ENCODE measurements around the gene CUX1.

GRCh38 chr7:101804967-101805366, 12.5 kb upstream of the CUX1 start:
- TF ChIP-seq, protein P1, sequence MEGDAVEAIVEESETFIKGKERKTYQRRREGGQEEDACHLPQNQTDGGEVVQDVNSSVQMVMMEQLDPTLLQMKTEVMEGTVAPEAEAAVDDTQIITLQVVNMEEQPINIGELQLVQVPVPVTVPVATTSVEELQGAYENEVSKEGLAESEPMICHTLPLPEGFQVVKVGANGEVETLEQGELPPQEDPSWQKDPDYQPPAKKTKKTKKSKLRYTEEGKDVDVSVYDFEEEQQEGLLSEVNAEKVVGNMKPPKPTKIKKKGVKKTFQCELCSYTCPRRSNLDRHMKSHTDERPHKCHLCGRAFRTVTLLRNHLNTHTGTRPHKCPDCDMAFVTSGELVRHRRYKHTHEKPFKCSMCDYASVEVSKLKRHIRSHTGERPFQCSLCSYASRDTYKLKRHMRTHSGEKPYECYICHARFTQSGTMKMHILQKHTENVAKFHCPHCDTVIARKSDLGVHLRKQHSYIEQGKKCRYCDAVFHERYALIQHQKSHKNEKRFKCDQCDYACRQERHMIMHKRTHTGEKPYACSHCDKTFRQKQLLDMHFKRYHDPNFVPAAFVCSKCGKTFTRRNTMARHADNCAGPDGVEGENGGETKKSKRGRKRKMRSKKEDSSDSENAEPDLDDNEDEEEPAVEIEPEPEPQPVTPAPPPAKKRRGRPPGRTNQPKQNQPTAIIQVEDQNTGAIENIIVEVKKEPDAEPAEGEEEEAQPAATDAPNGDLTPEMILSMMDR (conservative IDR thresholded peaks at IDR 0.05 in 1 of 2, IDR thresholded peaks at IDR 0.05 in 1 of 2; ENCODE audit: low read depth in 1 of 2, low read length in 2 of 2), result peak in 1 of 2 donors; percentile 22
- no peak for TF ChIP-seq EZH2 (IDR thresholded peaks at IDR 0.05; ENCODE audit: low read length, missing control alignments)

All from fibroblast of lung (primary cell).